ENCODE measurements around the gene MC5R. TPM values are rescaled to one million over a fixed set of nuclear protein-coding genes. Genes with fewer than 3 reads are reported as not detected.

Gene MC5R
- total RNA-seq, 1 donor from 2014 or later: not detected

- Histone ChIP-seq H2AFZ (replicated peaks) (peak overlapping the region; percentile 80), H3K9ac (no peak overlapping the region), H3K27ac (no peak overlapping the region), H3F3A (ENCODE audit: low read depth) (no peaks in the 10 kb centered on the region), H4K20me1 (ENCODE audit: low read depth) (no peaks in the 10 kb centered on the region), H3K9me3 (ENCODE audit: low read depth) (no peaks in the 10 kb centered on the region), H3K36me3 (no peaks in the 10 kb centered on the region), H3K4me1 (no peaks in the 10 kb centered on the region), H3K4me2 (peak overlapping the region; percentile 97), H3K79me2 (ENCODE audit: low read depth) (no peaks in the 10 kb centered on the region), H3K27me3 (peaks cover 59% of the 10 kb centered on the region), H3K4me3 (peak overlapping the region; percentile 45)
- H3K4me3 Mint-ChIP-seq: peak overlapping the region; percentile 70
- peak; percentile 43 for DNase-seq (ENCODE audit: low spot score)
- TF ChIP-seq, protein P1, sequence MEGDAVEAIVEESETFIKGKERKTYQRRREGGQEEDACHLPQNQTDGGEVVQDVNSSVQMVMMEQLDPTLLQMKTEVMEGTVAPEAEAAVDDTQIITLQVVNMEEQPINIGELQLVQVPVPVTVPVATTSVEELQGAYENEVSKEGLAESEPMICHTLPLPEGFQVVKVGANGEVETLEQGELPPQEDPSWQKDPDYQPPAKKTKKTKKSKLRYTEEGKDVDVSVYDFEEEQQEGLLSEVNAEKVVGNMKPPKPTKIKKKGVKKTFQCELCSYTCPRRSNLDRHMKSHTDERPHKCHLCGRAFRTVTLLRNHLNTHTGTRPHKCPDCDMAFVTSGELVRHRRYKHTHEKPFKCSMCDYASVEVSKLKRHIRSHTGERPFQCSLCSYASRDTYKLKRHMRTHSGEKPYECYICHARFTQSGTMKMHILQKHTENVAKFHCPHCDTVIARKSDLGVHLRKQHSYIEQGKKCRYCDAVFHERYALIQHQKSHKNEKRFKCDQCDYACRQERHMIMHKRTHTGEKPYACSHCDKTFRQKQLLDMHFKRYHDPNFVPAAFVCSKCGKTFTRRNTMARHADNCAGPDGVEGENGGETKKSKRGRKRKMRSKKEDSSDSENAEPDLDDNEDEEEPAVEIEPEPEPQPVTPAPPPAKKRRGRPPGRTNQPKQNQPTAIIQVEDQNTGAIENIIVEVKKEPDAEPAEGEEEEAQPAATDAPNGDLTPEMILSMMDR (IDR thresholded peaks at IDR 0.05): no peak
- no peak for TF ChIP-seq EZH2phosphoT487 (IDR thresholded peaks at IDR 0.05)
- peak; percentile 48 for TF ChIP-seq EZH2 (IDR thresholded peaks at IDR 0.05)
- H3K4me1 Mint-ChIP-seq: peaks cover 5% of the 10 kb centered on the region
- H3K27me3 Mint-ChIP-seq (ENCODE audit: insufficient read depth, low read depth): peaks cover 14% of the 10 kb centered on the region
- H3K9me3 Mint-ChIP-seq: no peaks in the 10 kb centered on the region
- H3K27ac Mint-ChIP-seq: no peak overlapping the region
- H3K36me3 Mint-ChIP-seq: no peaks in the 10 kb centered on the region
Measured at GRCh38 chr18:13868501-13869271, 44.7 kb downstream of the MC5R start.

DNA sequence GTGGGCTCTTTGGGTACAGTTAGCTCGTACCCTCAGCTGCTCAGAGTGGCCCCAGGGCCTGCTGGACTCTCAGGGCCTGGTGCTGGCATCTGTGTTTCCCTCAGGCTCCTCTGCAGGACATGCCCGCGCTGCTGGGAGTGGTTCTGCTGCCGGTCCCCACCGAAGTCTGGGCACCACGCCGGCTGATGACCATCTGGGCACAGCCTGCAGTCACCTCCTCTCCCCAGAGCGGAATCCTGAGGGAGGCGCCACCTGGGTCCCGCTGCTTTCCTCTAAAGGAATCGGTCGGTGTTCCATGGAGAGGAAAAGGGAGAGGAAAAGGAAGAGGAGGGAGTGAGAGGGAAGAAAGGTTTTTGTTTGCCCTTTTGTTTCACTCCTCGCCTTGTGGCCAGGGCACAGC is 47.8 kb downstream of the MC5R start:
- no peak for TF ChIP-seq EZH2 (IDR thresholded peaks at IDR 0.05)
- TF ChIP-seq EZH2phosphoT487 (IDR thresholded peaks at IDR 0.05): no peak
- TF ChIP-seq, protein P1 (IDR thresholded peaks at IDR 0.05): no peak
- H3K9me3 Mint-ChIP-seq: no peaks in the 10 kb centered on the region
- H3K4me3 ChIP-seq: no peak overlapping the region
- H3K9me3 ChIP-seq (ENCODE audit: low read depth): no peaks in the 10 kb centered on the region
- H3K4me3 Mint-ChIP-seq: no peak overlapping the region
- no peak overlapping the region for H3K9ac ChIP-seq
- no peaks in the 10 kb centered on the region for H3K36me3 Mint-ChIP-seq
- no peaks in the 10 kb centered on the region for H4K20me1 ChIP-seq (ENCODE audit: low read depth)
- no peak for DNase-seq (ENCODE audit: low spot score)
- H3K27me3 Mint-ChIP-seq (ENCODE audit: insufficient read depth, low read depth): peaks cover 14% of the 10 kb centered on the region
- H3F3A ChIP-seq (ENCODE audit: low read depth): no peaks in the 10 kb centered on the region
- peaks cover 5% of the 10 kb centered on the region for H3K4me1 Mint-ChIP-seq
- H3K27me3 ChIP-seq: peaks cover 54% of the 10 kb centered on the region
- peak overlapping the region; percentile 34 for H2AFZ ChIP-seq (replicated peaks)
- H3K27ac ChIP-seq: no peak overlapping the region
- no peaks in the 10 kb centered on the region for H3K36me3 ChIP-seq
- H3K79me2 ChIP-seq (ENCODE audit: low read depth): no peaks in the 10 kb centered on the region
- H3K4me1 ChIP-seq: no peaks in the 10 kb centered on the region
- H3K27ac Mint-ChIP-seq: no peak overlapping the region
- no peak overlapping the region for H3K4me2 ChIP-seq

DNA sequence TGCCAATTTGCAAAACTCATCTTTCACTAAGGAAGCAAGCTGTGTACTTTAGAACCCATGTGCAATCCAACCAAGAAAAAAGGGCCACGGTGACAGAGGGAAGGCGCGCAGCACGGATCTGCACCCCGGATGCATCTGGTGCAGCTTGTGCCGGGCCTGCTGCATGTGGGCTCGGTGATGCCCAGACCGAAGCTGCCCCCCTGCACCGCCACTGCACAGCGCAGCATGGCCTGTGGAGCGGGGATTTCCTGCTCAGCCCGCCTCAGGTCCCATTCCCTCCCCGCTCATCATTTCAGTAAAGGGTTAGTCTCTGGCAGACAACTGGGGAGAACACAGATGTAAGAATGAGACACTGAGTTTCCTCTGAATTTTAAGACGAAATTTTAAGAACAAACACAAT is 48.4 kb downstream of the MC5R start:
- Mint-ChIP-seq H3K36me3 (no peaks in the 10 kb centered on the region), H3K27ac (no peak overlapping the region), H3K9me3 (no peaks in the 10 kb centered on the region), H3K4me3 (no peak overlapping the region), H3K27me3 (ENCODE audit: insufficient read depth, low read depth) (peaks cover 11% of the 10 kb centered on the region), H3K4me1 (peaks cover 5% of the 10 kb centered on the region)
- H4K20me1 ChIP-seq (ENCODE audit: low read depth): no peaks in the 10 kb centered on the region
- no peak overlapping the region for H3K9ac ChIP-seq
- TF ChIP-seq EZH2phosphoT487 (IDR thresholded peaks at IDR 0.05): no peak
- TF ChIP-seq, protein P1 (IDR thresholded peaks at IDR 0.05): no peak
- TF ChIP-seq EZH2 (IDR thresholded peaks at IDR 0.05): no peak
- peak overlapping the region; percentile 34 for H2AFZ ChIP-seq (replicated peaks)
- peaks cover 47% of the 10 kb centered on the region for H3K27me3 ChIP-seq
- no peaks in the 10 kb centered on the region for H3K36me3 ChIP-seq
- DNase-seq (ENCODE audit: low spot score): no peak
- H3K27ac ChIP-seq: no peak overlapping the region
- no peak overlapping the region for H3K4me3 ChIP-seq
- no peaks in the 10 kb centered on the region for H3K4me1 ChIP-seq
- H3K4me2 ChIP-seq: no peak overlapping the region
- H3K79me2 ChIP-seq (ENCODE audit: low read depth): no peaks in the 10 kb centered on the region
- no peaks in the 10 kb centered on the region for H3K9me3 ChIP-seq (ENCODE audit: low read depth)
- no peaks in the 10 kb centered on the region for H3F3A ChIP-seq (ENCODE audit: low read depth)

All from neural progenitor cell (in vitro differentiated cells).